ENCODE measurements around the gene ACSL1.

ACSL1 gene

DNA sequence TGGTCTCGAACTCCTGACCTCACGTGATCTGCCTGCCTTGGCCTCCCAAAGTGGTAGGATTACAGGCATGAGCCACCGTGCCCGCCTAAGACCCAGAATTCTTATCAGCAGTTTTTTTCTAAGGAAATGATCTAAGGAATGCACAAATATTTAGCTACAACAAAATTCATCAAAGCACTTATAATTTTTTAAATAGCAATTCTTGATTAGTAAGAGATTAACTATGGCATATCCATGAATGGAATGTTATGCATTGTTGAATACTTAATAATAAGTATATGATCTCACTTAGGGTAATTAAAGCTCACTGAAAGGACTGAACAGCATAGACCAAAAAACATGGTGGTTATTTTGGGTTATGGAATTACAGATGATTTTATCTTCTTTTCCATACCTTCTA is 110.2 kb downstream of the ACSL1 start:
- no peak for DNase-seq

DNA sequence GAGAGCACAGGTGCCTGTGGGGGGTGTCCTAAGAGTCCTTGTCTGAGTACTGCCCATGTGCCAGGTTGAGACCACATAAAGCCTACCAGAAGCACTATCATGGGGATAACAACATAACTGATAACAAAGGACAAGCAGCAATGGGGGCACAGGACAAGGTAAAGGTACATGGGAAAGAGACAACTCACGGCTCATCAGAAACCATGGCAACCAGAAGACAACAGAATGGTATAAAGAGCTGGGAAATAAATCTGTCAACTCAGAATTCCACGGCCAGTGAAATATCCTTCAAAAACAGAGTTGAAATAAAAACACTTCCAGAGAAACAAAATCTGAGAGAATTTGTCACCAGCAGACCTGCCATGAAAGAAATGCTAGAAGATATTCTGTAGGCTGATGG is 111.9 kb downstream of the ACSL1 start:
- no peak for DNase-seq

DNA sequence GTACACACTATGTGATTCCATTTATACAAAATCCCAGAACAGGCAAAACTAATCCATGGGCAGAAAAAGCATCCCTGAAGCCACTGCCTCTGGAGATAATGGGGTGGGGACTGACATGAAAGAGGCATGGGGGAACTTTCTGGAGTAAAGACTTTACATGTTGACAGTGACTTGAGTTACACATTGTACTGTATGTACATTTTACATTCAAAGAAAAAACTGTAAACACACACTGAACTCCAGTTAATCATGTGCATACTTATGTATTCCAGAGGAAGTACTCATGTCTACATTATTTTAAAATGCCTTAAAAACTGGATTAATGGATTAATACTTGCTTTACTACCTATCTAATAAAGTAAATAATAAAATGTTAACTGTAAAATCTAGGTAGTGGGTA is 113.4 kb downstream of the ACSL1 start:
- DNase-seq, result no peak

DNA sequence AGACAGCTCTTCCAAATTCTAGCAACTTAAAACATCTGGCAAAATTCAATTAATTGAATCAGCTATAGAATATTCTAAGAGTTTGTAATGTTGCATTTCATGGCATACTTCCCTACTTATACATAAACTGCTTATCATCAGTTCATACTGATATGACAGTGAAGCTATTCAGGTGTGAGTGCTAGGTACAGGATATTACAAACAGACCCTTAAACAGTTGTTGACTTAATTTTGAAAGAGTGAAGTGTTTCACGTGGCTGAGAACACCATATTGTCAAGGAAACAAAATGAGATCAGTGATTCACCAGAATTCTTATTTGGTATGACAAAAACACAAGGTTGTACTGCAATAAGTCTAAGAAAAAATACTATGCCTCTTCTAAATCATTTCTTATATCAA is 119.3 kb downstream of the ACSL1 start:
- DNase-seq, result no peak

DNA sequence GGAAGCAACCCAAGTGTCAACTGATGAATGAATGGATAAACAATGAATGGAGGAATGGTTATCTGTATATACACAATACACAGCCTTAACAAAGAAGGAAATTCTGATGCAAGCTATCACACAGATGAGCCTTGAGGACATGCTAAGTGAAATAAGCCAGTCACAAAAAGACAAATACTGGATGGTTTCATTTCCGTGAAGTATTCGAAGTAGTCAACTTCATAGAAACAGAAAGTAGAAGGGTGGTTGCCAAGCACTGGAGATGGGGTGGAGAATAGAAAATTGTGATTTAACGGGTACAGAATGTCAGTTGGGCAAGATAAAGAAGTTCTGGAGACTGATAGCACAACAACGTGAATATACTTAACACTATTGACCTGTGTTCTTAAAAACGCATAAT is 120.1 kb downstream of the ACSL1 start:
- no peak for DNase-seq
